Measurements from ENCODE around the gene PTX4. TPM values are rescaled to one million over a fixed set of nuclear protein-coding genes. Genes with fewer than 3 reads are reported as not detected.
A peak's percentile ranks its signal among the peaks of the same experiment; 100 is the strongest.

The PTX4 gene, protein sequence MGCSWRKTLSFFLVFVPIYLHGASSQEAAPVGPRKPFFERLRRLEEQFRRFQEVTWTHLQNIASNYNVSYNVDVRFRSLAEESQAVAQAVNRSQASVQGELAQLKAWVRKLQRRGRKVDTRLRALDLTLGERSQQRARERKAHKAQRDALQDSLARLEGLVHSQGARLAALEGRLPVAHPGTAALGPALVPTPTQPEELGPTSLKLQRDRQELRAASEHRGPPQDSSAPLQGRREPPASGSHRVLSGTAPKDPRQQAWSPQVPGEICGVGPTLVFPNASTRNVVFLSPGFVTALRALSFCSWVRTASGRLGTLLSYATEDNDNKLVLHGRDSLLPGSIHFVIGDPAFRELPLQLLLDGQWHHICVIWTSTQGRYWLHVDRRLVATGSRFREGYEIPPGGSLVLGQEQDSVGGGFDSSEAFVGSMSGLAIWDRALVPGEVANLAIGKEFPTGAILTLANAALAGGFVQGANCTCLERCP
- not detected in 2 replicates for total RNA-seq (2014; rRNA removed; shearing (Covaris generic); ENCODE audit: low replicate concordance)

DNA sequence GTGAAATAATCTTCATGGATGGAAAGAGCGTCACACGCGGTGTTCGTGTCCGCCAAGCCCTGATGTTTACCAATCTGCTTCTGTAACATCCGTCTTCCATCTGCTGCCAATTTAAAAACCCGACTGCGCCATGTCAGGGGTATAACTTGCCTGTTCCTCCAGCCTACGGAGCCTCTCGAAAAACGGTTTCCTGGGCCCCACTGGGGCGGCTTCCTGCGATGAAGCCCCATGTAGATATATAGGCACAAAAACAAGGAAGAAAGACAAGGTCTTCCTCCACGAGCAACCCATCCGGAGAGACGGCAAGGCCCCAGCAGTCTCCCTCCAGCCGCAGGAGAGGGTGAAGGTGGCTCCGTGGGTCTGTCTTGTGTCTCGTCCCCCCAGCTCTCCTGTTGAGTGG lies at the start of gene PTX4:
PTX4 (minus strand) TSS at position 326 of the 400 bp plus-strand sequence; CDS start at position 291, 35 bp downstream.
- Histone ChIP-seq H3K9me3 (no peaks in the 10 kb centered on the region), H3K27me3 (0 out of 2 replicates have a peak, but pooled peaks cover 3% of the 10 kb centered on the region), H3K4me3 (no peak within 1 kb of the TSS), H3K36me3 (no peaks in the 10 kb centered on the region; the same call in 1 of the 2 replicates)
- DNase-seq: no peak

DNA sequence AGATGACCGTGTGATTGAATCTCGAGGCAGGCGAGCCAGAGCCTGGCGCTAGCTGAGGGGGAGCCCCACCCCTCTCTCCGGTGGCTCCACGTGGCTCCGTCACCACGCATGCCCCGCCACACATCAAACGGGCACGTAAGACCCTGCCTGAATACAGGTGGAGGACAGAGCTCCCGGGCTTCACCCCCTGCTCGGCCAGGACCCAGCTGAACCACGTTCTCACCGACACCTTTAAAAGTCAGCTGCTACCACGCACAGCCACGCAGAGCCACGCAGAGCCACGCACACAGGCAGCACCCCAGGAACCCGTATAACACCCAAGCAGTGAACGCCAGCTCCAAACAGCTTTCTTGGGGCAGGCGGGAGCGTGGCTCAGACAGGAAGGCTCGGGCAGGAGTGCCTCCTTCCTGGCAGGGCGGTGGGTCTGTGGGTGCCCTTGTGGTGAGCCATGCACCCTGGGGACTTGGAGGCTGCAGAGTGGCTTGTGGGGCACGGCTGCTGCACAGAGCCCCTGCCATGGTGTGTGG lies 49.1 kb upstream of the PTX4 start:
- Histone ChIP-seq H3K27me3 (no peaks in the 10 kb centered on the region), H3K36me3 (no peaks in the 10 kb centered on the region), H3K9me3 (no peaks in the 10 kb centered on the region), H3K4me3 (no peak overlapping the region)
- DNase-seq: no peak

DNA sequence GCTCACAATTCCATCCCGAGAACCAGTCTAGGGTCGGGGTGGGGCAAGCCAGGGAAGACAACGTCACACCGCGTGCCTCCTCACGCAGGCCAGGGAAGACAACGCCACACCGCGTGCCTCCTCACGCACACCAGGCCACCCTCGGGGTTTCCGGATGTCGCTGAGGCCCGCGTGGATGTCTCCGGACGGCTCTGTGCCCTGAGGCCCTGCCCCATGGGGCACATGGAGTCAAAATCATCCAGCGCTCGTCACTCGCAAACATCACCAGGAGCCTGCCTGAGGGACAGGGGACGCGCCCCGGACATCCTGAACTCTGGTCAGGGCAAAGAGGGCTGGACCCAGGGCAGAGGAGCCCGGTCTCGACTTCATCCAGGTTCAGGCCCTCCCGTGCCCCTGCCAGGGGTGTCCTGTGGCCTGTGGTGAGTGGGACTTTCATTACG lies 48.4 kb upstream of the PTX4 start:
- Histone ChIP-seq H3K4me3 (no peak overlapping the region), H3K36me3 (no peaks in the 10 kb centered on the region), H3K27me3 (no peaks in the 10 kb centered on the region), H3K9me3 (no peaks in the 10 kb centered on the region)
- DNase-seq: no peak

DNA sequence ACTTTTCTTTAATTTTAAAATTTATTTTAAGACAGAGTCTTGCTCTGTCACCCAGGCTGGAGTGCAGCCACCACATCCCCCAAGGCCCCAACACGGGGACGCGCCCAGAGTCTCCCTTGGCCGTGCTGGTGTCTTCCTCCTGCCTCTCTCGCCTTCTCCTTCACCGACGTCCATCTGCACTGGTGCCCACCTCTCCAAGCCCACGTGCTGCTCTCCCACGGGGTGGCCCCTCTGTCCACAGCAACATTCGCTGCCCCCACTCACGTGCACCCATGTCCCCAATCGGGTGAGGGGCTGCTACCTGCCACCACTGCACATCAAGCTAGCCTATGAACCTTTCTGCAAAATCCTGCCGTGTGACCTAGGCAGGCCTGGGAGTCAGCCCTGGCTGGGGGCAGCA lies 47.9 kb upstream of the PTX4 start:
- no peak for DNase-seq
- H3K4me3 ChIP-seq: no peak overlapping the region
- no peaks in the 10 kb centered on the region for H3K27me3 ChIP-seq
- no peaks in the 10 kb centered on the region for H3K9me3 ChIP-seq
- no peaks in the 10 kb centered on the region for H3K36me3 ChIP-seq

DNA sequence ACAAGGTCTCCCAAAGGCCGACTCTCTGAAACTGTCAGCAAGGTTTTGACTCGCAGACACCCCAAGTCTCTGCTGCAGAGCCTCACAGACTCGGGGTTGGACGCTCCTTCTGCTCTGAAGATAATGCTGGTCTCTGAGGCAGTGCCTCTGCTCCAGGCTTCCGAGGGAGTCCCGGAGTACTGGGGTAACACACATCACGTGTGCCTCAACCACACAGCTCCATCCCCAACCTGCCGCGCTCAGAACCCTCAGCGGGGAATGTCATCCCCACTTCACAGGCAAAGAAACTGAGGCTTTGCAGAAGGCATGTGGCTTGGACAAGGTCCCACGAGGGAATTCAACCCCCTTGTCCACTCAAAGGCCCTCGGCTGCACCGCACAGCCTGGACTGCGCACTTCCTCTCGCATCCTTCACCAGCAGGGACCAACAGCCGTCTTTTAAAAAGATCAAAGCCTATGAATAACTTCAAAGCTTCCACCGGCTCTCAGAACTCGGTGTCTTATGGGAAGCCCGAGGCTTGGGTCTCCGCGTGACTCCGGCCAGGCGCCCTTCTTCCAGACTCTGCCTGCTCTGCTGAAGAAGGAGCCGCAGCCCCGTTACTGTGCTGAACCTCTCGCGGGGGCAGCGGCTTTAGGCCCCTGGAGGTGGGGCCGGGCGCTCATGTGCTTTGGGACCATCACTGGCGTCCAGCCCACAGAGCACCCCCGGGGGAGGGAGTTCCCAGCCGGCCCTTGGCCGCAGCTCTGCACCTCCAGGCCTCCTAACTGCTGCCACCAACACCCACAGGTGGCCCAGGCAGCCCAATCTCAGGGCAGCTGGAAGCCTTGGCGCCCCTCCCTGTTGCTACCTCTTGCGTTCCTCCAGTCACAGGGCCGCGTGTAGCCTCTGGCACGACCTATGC lies 46.9 kb upstream of the PTX4 start:
- Histone ChIP-seq H3K4me3 (no peak overlapping the region), H3K36me3 (no peaks in the 10 kb centered on the region), H3K9me3 (no peaks in the 10 kb centered on the region), H3K27me3 (no peaks in the 10 kb centered on the region)
- DNase-seq: no peak

DNA sequence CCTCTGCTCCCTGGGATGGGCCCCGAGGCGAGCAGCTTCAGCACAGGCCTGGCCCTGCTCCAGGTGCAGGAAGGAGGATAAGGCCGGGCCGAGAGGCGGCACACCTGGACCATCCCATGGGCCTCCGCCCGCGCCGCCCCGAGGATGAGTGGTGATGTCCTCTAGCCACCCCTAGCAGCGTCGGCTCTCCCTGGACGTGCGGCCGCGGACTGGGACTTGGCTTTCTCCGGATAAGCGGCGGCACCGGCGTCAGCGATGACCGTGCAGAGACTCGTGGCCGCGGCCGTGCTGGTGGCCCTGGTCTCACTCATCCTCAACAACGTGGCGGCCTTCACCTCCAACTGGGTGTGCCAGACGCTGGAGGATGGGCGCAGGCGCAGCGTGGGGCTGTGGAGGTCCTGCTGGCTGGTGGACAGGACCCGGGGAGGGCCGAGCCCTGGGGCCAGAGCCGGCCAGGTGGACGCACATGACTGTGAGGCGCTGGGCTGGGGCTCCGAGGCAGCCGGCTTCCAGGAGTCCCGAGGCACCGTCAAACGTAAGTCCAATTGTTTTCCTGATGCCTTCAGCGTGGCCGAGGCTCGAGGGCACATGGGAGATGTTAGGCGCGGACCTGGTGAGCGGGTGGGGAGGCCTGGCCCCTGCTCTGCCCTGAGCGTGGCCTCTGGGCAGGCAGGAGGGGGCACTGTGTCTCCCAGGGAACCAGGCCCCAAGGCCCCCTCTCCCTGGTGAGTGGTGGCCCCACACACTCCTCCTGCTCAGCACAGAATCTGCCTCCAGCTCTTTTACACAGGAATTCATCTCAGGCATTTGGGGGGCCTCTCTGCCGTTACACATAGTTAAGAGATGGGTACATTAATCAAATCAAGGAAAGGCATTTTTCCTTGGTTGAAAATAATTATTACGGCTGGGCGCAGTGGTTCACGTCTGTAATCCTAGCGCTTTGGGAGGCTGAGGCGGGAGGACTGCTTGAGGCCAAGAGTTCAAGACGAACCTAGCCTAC lies 45.6 kb upstream of the PTX4 start:
- Histone ChIP-seq H3K9me3 (no peaks in the 10 kb centered on the region), H3K36me3 (no peaks in the 10 kb centered on the region), H3K27me3 (no peaks in the 10 kb centered on the region), H3K4me3 (peak overlapping the region; percentile 31)
- DNase-seq: no peak

DNA sequence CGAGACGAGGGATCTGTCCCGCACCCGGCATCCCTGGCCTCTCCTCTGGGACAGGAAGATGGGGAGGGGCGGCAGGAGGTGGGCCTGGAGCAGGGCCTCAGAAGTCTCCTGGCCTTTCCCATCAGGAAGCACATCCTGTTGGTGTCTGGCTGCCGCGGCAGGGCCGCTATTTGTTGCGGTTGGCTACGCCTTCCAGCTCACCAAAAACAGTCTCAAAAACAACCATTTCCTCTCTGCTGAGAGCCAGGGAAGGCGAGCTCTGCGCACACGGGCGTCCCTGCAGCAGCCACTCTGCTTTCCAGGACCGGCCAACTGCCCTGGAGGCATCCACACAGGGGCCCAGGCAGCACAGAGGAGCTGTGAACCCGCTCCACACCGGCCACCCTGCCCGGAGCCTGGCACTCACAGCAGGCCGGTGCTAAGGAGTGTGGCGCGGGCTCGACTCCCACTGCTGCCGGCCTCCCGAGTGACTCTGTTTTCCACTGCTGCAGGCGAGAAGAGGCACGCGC lies 44.8 kb upstream of the PTX4 start, which contains the start of gene TMEM204:
TMEM204 (plus strand) TSS at position 224 of the 509 bp plus-strand sequence. CDS start 610 bp downstream, outside the sequence.
- Histone ChIP-seq H3K36me3 (no peaks in the 10 kb centered on the region), H3K4me3 (peak within 1 kb of the TSS; percentile 31), H3K9me3 (no peaks in the 10 kb centered on the region), H3K27me3 (no peaks in the 10 kb centered on the region)
- DNase-seq: peak; percentile 53

DNA sequence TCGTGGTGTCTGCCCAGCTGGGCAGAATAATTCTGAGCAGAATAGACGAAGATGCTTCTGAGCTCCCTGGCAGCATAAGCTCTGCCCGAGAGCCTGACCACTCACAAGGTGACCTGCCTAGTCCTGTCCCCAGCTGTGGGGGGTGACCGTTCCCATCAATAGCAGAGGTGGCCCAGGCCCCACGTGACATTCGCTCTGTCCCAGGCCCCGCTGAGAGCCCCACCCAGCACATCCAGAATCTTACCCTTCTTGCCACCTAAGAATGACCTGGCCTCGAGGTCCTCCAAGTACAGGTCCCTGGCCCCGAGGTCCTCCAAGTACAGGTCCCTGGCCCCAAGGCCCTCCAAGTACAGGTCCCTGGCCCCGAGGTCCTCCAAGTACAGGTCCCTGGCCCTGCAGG lies 44.0 kb upstream of the PTX4 start:
- no peaks in the 10 kb centered on the region for H3K9me3 ChIP-seq
- DNase-seq: no peak
- no peak overlapping the region for H3K4me3 ChIP-seq
- H3K27me3 ChIP-seq: no peaks in the 10 kb centered on the region
- no peaks in the 10 kb centered on the region for H3K36me3 ChIP-seq

DNA sequence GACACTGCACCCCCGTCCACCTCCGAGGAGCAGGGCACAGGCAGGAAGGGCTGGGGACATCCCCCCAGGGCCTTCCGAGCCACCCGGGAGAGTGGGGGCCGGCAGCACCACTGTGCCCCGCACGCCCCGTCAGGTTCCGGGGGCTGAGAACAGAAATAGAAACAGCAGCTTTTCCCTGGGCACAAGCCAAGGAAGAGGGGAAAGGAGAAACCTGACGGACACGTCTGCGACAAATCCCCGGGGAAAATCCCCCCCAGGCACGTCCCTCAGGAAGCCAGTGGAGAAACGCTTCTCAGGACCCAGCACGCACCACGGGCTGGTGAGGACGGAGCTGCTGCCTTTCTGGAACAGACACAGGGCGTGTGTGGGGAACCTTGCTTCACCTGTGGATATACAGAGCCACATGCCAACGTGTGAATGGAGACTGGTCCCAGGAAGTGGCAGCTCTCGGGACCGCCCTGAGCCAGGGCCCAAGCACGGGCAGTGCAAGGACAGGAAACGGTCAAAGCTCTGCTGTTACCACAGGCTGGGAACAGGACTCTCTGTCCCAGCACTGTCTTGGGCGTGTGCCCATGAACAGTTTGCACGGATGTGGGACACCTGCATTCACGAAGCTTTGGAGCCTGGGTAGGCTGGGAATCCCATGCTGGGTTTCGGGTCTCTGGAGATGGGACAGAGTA lies 43.5 kb upstream of the PTX4 start:
- DNase-seq: no peak
- H3K36me3 ChIP-seq: no peaks in the 10 kb centered on the region

DNA sequence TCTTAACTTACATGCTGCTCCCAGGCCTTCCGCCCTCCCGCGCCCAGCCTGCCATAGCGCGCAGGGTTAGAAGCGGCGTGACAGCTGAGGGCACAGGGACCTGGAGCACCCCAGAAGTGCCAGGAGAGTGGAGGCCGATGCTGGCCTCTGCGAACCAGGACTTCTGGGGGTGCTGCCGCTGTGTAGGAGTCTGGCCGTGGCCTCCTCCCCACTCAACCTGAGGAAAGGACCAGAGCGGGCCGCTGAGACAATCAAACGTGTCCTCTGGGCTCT lies 42.8 kb upstream of the PTX4 start:
- no peak for DNase-seq
- Histone ChIP-seq H3K36me3 (no peaks in the 10 kb centered on the region), H3K4me3 (no peak overlapping the region), H3K27me3 (no peaks in the 10 kb centered on the region), H3K9me3 (no peaks in the 10 kb centered on the region)

More for the DNA sequence above, 43.5 kb upstream of the PTX4 start:
- no peaks in the 10 kb centered on the region for H3K9me3 ChIP-seq
- no peaks in the 10 kb centered on the region for H3K27me3 ChIP-seq
- no peak overlapping the region for H3K4me3 ChIP-seq

DNA sequence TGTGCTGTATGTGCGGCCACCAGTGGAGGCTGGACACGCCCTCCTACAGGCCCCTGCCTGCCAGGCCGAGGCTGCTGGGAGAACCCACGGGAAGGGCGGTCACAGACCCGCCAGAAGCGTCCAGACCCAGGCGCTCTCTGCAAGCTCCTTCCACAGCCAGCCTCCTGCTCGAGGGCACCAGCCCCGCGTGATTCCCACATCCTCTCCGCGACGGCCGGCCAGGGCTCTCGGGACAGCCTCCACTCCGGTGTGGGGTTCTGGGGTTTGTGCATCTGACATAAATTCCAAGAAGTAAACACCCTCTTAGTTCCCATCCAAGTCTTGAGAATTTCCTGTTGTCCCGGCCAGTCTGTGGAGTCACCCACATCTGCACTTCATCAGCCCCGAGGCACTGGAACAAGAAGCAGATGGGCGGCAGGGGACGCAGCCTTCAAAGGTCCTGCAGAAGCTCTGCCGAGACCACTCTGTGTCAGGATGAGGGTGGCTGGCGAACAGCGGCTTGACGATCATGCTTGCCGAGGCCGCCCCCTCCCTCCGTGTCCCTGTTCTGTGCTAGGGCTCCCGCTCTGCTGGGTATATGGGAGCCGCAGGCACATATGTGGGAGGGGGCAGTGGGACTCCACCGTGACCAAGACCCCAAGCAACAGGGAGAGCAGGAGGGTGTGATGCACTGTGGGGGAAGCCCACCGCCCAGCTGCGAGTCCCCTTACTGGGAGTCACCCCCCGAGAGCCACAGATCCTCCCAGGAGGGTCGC lies 42.3 kb upstream of the PTX4 start:
- DNase-seq: no peak
- H3K9me3 ChIP-seq: no peaks in the 10 kb centered on the region

DNA sequence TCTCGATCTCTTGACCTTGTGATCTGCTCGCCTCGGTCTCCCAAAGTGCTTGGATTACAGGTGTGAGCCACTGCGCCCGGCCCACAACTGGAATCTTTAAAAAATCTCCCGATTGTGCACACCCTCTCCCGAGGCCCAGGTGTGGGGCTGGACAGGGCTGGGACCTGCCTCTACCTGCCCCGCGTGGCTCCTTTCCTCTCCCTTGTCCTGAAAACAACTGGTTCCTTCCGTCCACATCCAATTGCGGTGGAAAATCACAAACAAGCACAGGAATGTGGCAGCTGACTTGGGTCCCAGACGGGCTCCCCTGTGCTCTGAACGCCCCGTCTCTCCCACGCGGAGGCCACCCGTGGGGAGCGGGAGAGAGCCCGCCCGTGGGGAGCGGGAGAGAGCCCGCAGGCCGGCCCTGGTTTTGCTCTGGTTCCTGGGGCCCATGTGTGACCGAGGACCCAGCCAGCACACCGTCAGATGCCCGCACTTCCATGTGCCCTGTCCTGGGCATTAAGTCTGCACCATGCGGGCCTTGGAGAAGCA lies 41.7 kb upstream of the PTX4 start:
- H3K9me3 ChIP-seq: no peaks in the 10 kb centered on the region
- H3K36me3 ChIP-seq: no peaks in the 10 kb centered on the region
- no peaks in the 10 kb centered on the region for H3K27me3 ChIP-seq
- no peak overlapping the region for H3K4me3 ChIP-seq
- no peak for DNase-seq

More for the DNA sequence above, 42.3 kb upstream of the PTX4 start:
- Histone ChIP-seq H3K36me3 (no peaks in the 10 kb centered on the region), H3K27me3 (no peaks in the 10 kb centered on the region), H3K4me3 (no peak overlapping the region)

DNA sequence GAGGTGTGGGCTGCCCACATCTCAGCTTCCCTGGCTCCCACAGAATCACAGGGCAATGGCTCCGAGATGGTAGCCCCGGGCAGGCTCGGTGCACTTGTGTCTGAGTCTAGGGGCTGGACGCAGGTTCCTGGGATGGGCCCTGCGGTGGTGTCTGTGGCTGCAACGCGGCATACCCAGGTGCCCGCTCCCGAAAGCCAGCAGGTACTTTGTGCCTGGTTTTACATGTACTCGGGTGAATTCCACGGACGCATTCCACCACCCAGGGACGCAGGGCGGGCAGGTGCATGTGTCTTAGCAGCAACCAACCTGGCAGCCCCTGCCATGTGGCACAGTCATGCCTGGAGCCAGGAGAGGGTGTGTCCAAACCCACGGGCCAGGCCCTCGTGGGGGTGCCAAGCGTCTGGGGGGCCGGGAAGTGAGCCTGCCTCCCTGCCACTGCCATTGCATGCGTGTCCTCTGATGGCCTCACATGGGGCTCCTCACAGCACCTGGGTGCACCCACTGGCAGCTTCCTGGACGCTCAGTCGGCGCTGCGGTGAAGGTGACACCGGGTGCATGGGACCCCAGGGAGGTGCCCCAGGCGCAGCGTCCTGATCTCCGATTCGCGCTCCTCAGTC lies 40.3 kb upstream of the PTX4 start:
- no peaks in the 10 kb centered on the region for H3K27me3 ChIP-seq
- DNase-seq: no peak
- no peaks in the 10 kb centered on the region for H3K36me3 ChIP-seq
- no peak overlapping the region for H3K4me3 ChIP-seq
- H3K9me3 ChIP-seq: no peaks in the 10 kb centered on the region

Measured in MG63 (cell line).